HG02981 (cell line): ENCODE measurements around the gene TPX2.

Source experiments
- ATAC-seq: cut with Tn5 transposase; IDR thresholded peaks from one replicate; pipeline ENCODE4 v1.9.1; 2021; ENCODE audit warnings: mild to moderate bottlenecking, moderate library complexity; ENCODE audit not compliant: unreplicated experiment

The TPX2 gene

DNA sequence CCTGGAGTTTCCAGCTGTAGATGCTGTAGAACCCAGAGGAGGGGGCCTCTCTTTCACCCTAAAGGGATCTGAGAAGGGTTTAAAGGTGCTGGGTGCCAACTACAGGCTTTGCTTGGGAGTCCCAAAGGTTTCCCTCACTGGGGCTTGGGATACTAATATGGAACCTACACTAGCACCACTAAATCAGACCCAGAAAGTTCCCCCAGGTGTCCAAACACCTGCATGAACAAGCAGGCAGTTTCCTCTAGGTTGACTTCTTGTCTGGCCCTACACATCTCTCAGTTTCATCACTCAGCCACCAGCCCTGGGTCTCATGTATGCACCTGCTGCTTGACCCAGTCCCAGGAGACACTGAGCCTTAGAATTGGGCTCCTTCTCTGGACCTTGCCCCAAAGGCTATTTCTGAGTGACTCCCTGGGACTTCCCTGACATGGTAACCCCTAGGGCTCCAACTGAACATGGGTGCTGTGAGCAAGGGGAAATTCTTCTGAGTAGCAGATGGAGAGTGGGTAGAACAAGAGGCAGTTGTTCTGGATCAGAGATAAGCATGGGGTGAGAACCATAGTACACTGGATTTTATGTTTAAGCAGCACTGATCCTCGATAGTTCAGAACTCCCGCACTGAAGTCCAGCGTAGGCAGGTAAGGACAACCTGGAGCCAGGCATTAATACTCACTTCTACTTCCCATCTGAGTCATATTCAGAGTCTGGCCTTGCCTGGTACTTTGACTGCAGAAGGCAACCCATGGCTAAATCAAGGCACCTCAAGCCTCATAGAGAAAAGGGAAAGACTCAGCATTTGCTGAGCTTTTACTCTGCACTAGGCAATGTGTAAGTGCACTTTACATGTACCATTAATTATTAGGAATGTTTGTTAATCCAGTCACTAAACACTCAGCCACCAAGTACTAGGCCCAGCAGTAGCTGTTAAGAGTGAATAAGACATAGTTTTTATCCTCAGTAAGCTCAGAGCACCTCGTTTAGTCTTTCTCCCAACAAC lies 33.2 kb upstream of the TPX2 start:
- peak; percentile 73 for ATAC-seq

DNA sequence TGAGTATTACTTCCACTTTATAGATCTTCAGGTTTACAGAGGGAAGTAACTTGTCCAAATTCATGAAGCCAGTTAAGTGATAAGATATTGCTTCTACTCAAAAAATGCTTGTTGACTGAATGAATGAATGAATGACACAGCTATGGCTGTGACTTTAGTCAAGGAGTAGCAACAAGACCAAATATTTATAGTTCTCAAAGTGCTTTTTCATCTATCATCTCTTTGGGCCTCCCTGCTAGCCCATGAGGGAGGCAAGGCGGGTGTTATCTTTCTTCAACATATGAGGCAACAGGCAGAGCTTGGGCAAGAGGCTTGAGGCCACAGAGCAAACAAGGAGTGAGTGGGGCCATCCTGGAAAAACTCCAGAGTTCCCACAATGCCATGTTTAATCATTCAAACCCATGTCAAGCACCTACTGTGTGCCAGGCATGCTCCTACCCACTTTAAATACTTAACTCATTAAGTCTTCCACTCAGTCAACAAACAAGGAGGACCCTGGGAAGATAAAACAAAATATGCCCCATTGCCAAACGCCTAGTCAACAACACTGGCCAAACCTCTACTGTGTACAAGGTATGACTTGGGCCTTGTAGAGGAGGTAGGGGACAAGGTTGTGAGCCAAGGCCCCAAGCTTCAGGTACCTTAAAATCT lies 32.4 kb upstream of the TPX2 start:
- ATAC-seq: no peak

DNA sequence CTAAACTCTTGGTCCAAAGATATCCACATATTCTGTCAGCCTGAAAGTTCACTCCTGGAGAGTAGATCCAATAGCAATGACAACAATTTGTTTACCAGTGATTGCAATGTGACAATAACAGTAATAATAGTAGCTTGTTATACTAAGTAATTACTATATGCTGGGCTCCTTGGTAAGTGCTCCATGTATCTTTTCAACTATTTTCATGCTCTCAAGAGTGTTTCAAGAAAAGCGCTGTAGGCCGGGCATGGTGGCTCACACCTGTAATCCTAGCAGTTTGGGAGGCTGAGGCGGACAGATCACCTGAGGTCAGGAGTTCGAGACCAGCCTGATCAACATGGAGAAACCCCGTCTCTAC lies 31.9 kb upstream of the TPX2 start:
- ATAC-seq: no peak

DNA sequence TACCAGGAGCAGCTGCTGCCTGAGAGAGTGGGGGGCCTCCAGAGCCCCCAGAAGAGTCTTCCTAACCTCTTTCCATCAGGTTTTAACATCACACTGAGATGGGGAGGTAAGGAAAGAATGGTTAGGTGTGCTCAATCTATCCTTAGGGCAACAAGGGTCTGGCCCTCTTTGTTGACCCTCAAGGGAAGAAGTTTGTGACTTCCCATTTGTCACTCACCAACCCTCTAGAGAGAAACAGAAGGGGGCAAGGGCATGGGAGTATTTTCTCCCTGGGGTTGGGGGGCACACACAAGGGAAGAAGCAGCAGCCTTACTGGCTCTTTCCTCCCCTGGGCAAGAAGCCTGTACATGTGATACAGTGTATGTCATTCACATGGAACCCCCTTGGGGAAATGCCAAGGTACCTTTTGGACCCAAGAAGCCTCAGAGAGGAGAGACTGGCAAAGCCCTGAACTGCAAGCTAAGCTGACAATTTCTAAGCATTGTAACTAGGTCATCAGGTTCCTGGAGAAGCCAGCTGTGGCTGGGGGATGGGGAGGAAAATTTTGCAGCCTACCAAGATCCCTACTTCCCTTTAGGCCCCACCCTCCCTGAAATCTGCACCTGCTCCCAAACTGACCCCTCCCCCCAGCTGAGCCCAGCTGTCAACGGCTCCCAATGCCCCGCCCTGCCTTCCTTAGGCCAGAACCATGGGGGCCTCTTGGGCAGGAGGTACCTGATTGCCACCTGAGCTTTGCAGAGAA lies 30.9 kb upstream of the TPX2 start:
- ATAC-seq: no peak

- no peak for ATAC-seq
These were observed 30.2 kb upstream of the TPX2 start for GRCh38 chr20:31708736-31709534.

DNA sequence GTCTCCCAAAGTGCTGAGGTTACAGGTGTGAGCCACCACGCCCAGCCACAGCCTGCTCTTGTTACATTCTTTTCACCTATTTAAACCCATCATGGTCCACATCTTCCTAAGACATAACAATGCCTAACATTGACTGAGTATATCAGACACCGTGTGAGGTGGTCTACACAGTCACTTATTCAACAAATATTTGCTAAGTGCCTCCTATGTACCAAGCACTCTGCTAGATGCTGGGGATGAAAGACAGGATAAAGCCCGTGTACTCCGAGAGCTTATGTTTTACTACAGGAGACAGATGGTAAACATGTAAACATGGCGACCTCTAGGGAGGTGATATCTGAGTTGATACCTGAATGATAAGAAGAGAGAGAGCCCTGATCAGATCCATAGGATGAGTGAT lies 29.2 kb upstream of the TPX2 start:
- no peak for ATAC-seq

DNA sequence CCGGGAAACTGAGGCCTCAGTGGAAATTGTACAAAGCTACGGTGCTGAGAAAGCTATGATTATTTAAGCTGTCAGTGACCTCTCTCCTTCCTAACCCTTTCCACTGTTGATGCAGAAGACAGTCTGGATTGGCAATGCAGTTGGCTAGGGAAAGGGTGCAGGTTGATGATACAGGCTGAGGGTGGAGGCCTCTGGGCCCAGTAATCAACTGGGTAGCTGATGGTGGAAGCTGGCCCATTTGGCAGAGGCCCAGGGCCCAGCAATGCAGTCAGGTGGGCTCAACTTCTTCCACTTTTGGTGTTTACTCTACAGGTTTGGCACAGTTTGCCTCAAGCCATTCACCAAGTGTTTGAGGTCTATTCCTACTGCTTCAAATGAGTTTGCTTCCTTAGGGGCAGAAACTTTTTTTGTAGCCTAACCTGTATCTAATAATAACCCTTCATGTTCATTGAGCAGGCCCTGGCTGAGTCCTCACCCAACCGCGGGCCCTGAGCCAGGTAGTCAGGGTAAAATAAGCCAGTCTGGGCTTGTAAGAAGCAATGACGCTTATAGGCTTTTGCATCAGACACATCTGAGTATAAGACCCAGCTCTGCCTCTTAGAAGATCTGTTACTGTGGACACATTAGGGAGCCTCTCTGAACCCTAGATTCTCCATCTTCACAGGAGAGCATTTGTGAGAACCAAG lies 28.5 kb upstream of the TPX2 start:
- no peak for ATAC-seq

DNA sequence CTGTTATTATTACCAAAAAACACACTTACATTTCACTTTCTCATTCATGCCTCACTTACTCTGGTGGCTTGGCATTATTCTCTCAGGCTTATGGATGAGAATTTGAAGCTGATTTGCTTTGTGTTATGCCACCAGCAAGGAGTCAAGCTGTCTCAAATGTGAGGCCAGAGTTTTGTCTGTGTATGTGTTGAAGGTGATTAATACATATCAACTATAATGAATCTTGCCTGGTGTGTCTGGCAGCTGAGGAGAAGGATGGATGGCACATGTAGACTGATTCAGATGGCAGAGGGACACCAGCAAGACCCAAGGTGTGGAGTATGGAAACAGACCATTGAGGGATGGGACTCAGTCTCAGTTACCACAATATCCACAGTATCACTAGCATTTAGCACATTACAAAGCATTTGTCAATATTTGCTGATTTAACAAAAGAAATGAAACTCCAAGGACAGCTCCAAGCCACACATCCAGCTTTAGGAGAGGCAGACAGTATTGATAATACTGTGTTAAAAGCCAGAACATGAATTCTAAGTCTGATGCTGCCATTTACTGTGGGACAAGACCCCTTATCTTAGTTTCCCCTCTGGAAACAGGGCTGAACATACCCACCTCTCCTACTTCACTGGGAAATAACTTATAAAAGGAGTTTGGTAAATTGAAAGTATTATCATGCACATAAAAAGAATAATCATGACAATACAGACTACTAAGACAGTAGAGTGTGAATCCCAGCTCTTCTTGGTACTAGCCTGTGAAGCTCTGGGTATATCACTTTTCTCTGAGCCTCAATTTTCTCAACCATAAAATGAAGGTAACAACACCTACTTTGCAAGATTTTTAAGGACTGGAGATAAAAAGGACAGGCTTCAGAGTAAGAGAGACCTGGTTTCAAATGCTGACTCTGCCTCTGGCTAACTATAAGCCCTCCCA lies 27.6 kb upstream of the TPX2 start:
- ATAC-seq: no peak

DNA sequence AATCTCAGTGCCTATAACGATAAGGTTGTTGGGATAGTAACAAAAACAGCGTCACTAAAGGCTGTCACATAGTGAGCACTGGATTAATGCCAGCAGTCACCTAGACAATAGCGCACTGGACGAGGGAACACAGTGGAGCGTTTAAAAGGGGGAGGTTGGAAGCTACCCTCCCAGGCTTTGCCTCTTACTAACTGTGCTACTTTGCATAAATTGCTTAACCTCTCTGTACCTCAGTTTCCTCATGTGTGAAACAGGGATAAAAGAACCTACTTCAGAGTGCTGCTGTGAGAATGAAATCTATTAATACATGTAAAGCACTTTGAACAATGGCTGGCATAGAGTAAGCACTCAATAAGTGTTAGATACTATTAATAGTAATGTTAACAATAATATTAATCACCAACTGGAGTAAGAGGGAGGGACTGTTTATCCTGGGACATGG lies 27.0 kb upstream of the TPX2 start:
- no peak for ATAC-seq

DNA sequence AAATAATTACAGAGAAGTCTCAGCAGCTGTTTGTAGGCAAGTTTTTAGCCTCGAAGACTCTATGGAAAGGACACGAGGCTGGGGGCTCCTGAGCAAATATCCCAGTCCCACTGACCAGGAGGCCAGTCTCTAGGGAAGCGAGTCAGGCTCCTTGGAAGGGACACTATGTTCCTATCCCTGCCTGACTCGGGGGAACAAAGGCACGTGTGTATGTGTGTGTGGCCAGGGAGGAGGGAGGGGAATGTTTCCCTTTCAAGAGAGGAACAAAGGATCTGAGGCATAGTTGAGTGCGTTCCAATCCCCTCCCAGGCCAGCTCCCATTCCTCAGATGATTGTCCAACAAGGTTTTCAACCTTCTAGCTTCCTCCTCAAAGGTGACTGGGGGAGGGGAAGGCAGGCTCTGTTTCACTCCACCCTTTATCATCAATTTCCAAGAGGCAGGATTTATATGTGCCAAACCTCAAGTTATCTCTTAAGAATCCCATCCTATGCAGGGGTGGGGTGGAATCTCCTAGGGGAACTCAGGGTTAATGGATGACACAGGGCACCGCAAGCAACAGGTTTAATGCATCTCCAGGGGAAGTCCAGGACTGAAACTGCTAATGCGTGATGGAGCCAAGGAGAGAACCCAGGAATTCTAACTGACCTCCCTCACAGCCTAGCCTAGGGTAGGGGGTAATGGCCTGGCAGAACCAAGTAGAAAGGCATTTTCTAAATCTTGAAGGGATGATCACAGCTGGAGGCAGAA lies 26.4 kb upstream of the TPX2 start:
- no peak for ATAC-seq

DNA sequence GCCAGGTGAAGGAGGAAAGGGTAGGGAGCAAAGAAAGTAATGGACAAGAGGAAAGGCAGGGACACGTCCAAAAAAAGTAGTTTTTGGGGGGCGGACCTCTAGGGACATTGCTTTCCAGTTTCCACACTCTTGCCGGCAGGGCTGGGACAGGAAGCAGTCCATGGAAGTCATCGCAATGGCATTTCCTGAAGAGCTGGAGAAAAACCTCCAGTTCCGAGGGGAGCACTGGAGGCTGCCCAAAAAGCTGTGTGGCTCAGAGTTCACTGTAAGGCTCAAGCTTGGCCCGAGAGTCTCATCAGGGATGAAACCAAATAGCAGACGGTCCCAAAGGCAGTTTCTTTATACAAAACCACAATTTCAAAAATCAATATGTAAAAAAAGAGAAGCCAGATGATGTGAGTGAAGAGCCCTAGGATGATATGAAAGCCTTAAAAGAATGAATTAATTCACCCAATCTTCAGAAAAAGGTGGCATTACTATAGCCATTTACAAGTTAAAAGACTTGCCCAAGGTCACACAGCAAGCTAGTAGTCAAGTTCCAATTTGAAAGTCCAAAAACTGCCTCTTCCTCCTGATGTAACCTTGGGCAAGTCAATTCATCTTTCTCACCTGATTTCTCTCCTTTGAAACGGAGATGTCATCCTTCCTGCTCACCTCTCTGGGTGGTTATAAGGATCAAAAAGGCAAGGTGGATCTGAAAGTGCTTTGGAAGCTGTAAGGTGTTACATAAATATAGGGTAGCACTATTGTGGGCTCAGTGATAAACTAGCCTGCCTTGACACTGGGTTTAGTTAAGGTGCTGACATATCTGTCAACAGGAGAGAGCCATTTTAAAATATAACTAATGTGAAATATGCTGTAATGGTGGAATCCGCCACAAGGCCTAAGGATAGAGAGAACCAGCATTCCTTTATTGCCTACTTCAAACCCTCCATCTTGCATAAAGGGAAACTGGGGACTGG lies 25.5 kb upstream of the TPX2 start:
- no peak for ATAC-seq

- no peak for ATAC-seq
These were observed 23.3 kb upstream of the TPX2 start for GRCh38 chr20:31715766-31716165.

DNA sequence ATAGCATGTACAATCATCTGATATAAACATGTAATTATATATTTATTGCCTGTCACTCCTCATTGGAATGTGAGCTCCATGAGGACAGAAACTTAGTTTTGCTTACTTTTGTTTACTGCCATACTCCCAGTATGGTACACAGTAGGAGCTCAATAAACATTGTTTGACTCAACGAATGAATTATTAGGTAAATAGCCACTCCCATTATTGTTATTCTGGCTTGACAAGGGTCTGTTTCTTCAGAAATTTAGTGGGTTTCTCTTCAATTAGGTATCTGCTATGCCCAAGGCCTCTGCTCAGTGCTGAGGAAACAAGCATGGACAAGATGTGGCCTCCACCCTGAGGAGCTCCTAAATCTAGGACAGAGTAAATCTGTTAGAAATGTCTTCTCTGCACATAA lies 22.7 kb upstream of the TPX2 start:
- no peak for ATAC-seq

GRCh38 chr20:31716818-31717477 lies 22.1 kb upstream of the TPX2 start:
- ATAC-seq: peak; percentile 13

DNA sequence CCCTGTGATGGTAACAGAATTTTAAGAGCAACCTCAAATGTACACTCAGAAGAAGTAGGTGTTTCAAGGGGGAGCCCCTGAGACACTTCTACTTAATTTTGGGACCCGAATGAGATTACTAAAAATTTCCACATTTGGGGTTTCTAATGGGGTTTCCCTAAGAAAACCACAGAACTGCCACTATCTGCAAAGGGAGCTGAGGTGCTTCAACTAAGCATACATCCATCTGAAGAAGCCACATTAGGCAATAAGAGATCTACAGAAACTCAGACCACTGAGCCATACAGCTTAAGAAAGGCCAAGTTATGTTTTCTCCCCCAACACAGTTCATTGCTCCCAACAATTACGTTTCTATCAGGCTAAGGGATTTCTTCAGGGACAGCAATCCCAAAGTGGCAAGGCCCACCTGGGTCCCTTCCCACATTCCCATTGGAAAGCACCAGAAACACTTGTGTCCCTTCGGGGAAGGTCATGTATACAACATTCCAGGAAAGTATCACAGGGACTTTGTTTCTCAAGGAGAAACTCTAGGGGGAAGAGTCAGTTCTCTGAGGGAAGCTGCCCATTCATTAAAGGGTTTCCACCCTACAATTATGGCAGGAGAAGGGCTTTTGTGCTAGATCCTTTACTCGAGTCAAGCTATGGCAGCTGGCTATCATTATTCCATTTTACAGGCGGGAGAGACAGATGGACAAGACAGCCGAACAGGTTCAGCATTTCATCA lies 21.4 kb upstream of the TPX2 start:
- peak; percentile 38 for ATAC-seq
